Fibroblast of the aortic adventitia (primary cell): ENCODE data around the gene ARHGAP26. TPM values are rescaled to one million over a fixed set of nuclear protein-coding genes. Genes with fewer than 3 reads are reported as not detected.

Source experiments
- DNase-seq: peaks from one replicate; pipeline ENCODE4 v3.0.0-alpha.2; 2010; ENCODE audit warnings: low read depth
- H3K4me3 ChIP-seq: 2 replicates; pipeline ENCODE4 v1.5.1; 2011; ENCODE audit warnings: low read depth, mild to moderate bottlenecking, control low read depth, low read length, moderate library complexity
- CTCF ChIP-seq: IDR thresholded peaks from 2 replicates; pipeline ENCODE4 v1.5.1; 2011; ENCODE audit warnings: mild to moderate bottlenecking, low read length, control low read depth, inconsistent platforms; ENCODE audit not compliant: insufficient read depth
- total RNA-seq: library from RNA; depleted of rRNA; stranded (reverse); fragments of >200 nt; gene quantifications from 2 replicates; pipeline ENCODE4 v1.2.3, GENCODE V29; 2012; ENCODE audit warnings: low replicate concordance

ARHGAP26 gene
- total RNA-seq, 1 donor: 9.0 TPM

- DNase-seq: no peak
- no peak overlapping the region for H3K4me3 ChIP-seq
- no peak for TF ChIP-seq CTCF
These were observed 404.7 kb downstream of the ARHGAP26 start for GRCh38 chr5:143174714-143175398.

- no peak for DNase-seq
- no peak overlapping the region for H3K4me3 ChIP-seq
- no peak for TF ChIP-seq CTCF
These were observed 405.9 kb downstream of the ARHGAP26 start for GRCh38 chr5:143176048-143176447.

GRCh38 chr5:143177263-143177983 lies 407.2 kb downstream of the ARHGAP26 start:
- DNase-seq: peak; percentile 99
- TF ChIP-seq CTCF: no peak
- H3K4me3 ChIP-seq: no peak overlapping the region

- no peak for DNase-seq
- H3K4me3 ChIP-seq: no peak overlapping the region
- no peak for TF ChIP-seq CTCF
These were observed 409.1 kb downstream of the ARHGAP26 start for GRCh38 chr5:143179126-143179740.

- no peak for DNase-seq
- TF ChIP-seq CTCF: no peak
These were observed 410.6 kb downstream of the ARHGAP26 start for GRCh38 chr5:143180751-143181150.

GRCh38 chr5:143181173-143181572 lies 411.0 kb downstream of the ARHGAP26 start:
- no peak for DNase-seq
- H3K4me3 ChIP-seq: no peak overlapping the region
- TF ChIP-seq CTCF: no peak

More at GRCh38 chr5:143180751-143181150, 410.6 kb downstream of the ARHGAP26 start:
- H3K4me3 ChIP-seq: no peak overlapping the region
